GM18511 (cell line): ENCODE measurements around the gene VNN1.
A peak's percentile ranks its signal among the peaks of the same experiment; 100 is the strongest.
"Not testable (repeated sequence)": the region's sequence is repeated elsewhere in the genome, so short reads cannot be mapped to it uniquely, and the experiment has no call there.

Experiments used
- ATAC-seq: cut with Tn5 transposase; IDR thresholded peaks from one replicate; pipeline ENCODE4 v1.9.1; 2021; ENCODE audit warnings: mild to moderate bottlenecking, moderate library complexity; ENCODE audit not compliant: unreplicated experiment

VNN1 gene

GRCh38 chr6:132725947-132726607 lies 12.2 kb upstream of the VNN1 start:
- ATAC-seq, result peak; percentile 88

- ATAC-seq, result no peak
These were observed 11.6 kb upstream of the VNN1 start for GRCh38 chr6:132725471-132725870.

- ATAC-seq, result no peak
These were observed 6.0 kb upstream of the VNN1 start for GRCh38 chr6:132719736-132720448.

- no peak for ATAC-seq
These were observed 2.2 kb upstream of the VNN1 start for GRCh38 chr6:132715881-132716637.

GRCh38 chr6:132715204-132715603 lies 1.3 kb upstream of the VNN1 start:
- ATAC-seq, result no peak

GRCh38 chr6:132714160-132714559 lies 305 bp upstream of the VNN1 start:
- ATAC-seq, result no peak

GRCh38 chr6:132712366-132712765 lies 1.5 kb downstream of the VNN1 start:
- ATAC-seq, result no peak

GRCh38 chr6:132708771-132709170 lies 5.1 kb downstream of the VNN1 start:
- no peak for ATAC-seq

- ATAC-seq, result no peak
These were observed 5.9 kb downstream of the VNN1 start for GRCh38 chr6:132708002-132708401.

GRCh38 chr6:132706756-132707155 lies 7.1 kb downstream of the VNN1 start:
- not testable (repeated sequence) for ATAC-seq

- no peak for ATAC-seq
These were observed 9.9 kb downstream of the VNN1 start for GRCh38 chr6:132703936-132704335.

- ATAC-seq, result peak; percentile 96
These were observed 15.2 kb downstream of the VNN1 start for GRCh38 chr6:132698608-132699007.

- ATAC-seq, result no peak
These were observed 18.1 kb downstream of the VNN1 start for GRCh38 chr6:132695773-132696172.

GRCh38 chr6:132693478-132693877 lies 20.4 kb downstream of the VNN1 start:
- ATAC-seq, result no peak

GRCh38 chr6:132690678-132691077 lies 23.2 kb downstream of the VNN1 start:
- no peak for ATAC-seq

- no peak for ATAC-seq
These were observed 26.5 kb downstream of the VNN1 start for GRCh38 chr6:132687306-132687705.

- no peak for ATAC-seq
These were observed 27.3 kb downstream of the VNN1 start for GRCh38 chr6:132686531-132686930.

GRCh38 chr6:132685009-132685408 lies 28.8 kb downstream of the VNN1 start:
- ATAC-seq, result no peak

GRCh38 chr6:132684272-132684671 lies 29.6 kb downstream of the VNN1 start:
- no peak for ATAC-seq

GRCh38 chr6:132683543-132683942 lies 30.3 kb downstream of the VNN1 start:
- no peak for ATAC-seq

- peak; percentile 67 for ATAC-seq
These were observed 34.8 kb downstream of the VNN1 start for GRCh38 chr6:132679094-132679493.

- ATAC-seq, result no peak
These were observed 38.1 kb downstream of the VNN1 start for GRCh38 chr6:132675749-132676148.
